A549 (cell line): ENCODE measurements around the gene LEF1.

Experiments
- E2F6 ChIP-seq: IDR thresholded peaks from 2 replicates; pipeline ENCODE4 v1.6.1; 2012; ENCODE audit warnings: low read depth, borderline replicate concordance
- EP300 ChIP-seq, 2 experiments: fragments of >200 bp; sonication (Bioruptor Twin); formaldehyde crosslinking; IDR thresholded peaks; 2 replicates in 1 of 2; 3 replicates in 1 of 2; pipeline ENCODE4 v1.6.1; 2016 to 2017
- FOSB ChIP-seq: fragments of 250-450 bp; sonication (Bioruptor Pico); IDR thresholded peaks from 2 replicates; pipeline ENCODE4 v1.5.0; 2020; ENCODE audit warnings: mild to moderate bottlenecking, moderate library complexity
- POLR2A ChIP-seq: IDR thresholded peaks from 2 replicates; pipeline ENCODE4 v1.6.1; 2012; ENCODE audit warnings: mild to moderate bottlenecking, low read length
- SMC3 ChIP-seq: fragments of >200 bp; sonication (Bioruptor Twin); formaldehyde crosslinking; IDR thresholded peaks from 3 replicates; pipeline ENCODE4 v1.6.1; 2018; ENCODE audit warnings: inconsistent platforms
- TF ChIP-seq, protein P1 (sequence below): fragments of >200 bp; sonication (Bioruptor Twin); formaldehyde crosslinking; IDR thresholded peaks from 3 replicates; pipeline ENCODE4 v1.5.1; 2016
- TF ChIP-seq, protein P2 (sequence below): fragments of 200-600 bp; sonication (generic); IDR thresholded peaks from 2 replicates; pipeline ENCODE4 v1.6.1; 2016; ENCODE audit warnings: antibody characterized with exemption, mild to moderate bottlenecking, moderate library complexity

DNA sequence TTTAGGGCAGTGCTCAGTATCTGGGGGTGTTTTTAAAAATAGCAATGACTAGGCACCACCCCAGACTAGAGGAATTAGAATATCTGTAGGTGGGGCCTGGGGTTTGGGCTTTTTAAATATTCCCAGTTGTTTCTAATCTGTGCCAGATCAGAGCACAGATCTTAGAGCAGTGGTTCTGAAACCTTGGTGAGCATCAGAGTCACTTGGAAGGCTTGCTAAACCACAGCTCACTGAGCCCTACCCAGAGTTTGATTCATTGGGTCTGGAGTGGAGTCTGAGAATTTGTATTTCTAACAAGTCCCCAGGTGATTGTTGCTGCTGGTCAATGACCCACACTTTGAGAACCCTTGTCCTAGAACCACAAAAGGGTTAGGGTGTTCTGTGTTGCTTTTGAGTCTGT, 162.4 kb downstream of the LEF1 start:
- TF ChIP-seq, protein P1, sequence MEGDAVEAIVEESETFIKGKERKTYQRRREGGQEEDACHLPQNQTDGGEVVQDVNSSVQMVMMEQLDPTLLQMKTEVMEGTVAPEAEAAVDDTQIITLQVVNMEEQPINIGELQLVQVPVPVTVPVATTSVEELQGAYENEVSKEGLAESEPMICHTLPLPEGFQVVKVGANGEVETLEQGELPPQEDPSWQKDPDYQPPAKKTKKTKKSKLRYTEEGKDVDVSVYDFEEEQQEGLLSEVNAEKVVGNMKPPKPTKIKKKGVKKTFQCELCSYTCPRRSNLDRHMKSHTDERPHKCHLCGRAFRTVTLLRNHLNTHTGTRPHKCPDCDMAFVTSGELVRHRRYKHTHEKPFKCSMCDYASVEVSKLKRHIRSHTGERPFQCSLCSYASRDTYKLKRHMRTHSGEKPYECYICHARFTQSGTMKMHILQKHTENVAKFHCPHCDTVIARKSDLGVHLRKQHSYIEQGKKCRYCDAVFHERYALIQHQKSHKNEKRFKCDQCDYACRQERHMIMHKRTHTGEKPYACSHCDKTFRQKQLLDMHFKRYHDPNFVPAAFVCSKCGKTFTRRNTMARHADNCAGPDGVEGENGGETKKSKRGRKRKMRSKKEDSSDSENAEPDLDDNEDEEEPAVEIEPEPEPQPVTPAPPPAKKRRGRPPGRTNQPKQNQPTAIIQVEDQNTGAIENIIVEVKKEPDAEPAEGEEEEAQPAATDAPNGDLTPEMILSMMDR, result no peak
- TF ChIP-seq POLR2A (no peak), EP300 (IDR thresholded peaks at IDR 0.05) (no peak), E2F6 (no peak), FOSB (CRISPR knock-in tag) (no peak), SMC3 (no peak)
- TF ChIP-seq, protein P2, sequence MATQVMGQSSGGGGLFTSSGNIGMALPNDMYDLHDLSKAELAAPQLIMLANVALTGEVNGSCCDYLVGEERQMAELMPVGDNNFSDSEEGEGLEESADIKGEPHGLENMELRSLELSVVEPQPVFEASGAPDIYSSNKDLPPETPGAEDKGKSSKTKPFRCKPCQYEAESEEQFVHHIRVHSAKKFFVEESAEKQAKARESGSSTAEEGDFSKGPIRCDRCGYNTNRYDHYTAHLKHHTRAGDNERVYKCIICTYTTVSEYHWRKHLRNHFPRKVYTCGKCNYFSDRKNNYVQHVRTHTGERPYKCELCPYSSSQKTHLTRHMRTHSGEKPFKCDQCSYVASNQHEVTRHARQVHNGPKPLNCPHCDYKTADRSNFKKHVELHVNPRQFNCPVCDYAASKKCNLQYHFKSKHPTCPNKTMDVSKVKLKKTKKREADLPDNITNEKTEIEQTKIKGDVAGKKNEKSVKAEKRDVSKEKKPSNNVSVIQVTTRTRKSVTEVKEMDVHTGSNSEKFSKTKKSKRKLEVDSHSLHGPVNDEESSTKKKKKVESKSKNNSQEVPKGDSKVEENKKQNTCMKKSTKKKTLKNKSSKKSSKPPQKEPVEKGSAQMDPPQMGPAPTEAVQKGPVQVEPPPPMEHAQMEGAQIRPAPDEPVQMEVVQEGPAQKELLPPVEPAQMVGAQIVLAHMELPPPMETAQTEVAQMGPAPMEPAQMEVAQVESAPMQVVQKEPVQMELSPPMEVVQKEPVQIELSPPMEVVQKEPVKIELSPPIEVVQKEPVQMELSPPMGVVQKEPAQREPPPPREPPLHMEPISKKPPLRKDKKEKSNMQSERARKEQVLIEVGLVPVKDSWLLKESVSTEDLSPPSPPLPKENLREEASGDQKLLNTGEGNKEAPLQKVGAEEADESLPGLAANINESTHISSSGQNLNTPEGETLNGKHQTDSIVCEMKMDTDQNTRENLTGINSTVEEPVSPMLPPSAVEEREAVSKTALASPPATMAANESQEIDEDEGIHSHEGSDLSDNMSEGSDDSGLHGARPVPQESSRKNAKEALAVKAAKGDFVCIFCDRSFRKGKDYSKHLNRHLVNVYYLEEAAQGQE, result no peak
